H1 (cell line): ENCODE results near the gene RRP1B. TPM values are rescaled to one million over a fixed set of nuclear protein-coding genes. Genes with fewer than 3 reads are reported as not detected.

Experiments
- CTCF ChIA-PET: fragments of 300-600 bp; sonication (Branson Sonifier 250); formaldehyde crosslinking; loops from one replicate; lab custom pipeline; 2021; ENCODE audit not compliant: partially characterized antibody; lab: Charles Lee
- POLR2A ChIA-PET: fragments of 300-600 bp; sonication (Branson Sonifier 250); formaldehyde crosslinking; loops from one replicate; lab custom pipeline; 2021; ENCODE audit warnings: inconsistent platforms; ENCODE audit not compliant: partially characterized antibody; lab: Charles Lee
- DNase-seq, 2 experiments: peaks; one replicate each; pipeline versions ENCODE4 v3.0.0 to v3.0.0-alpha.2; 2010 to 2022; ENCODE audit warnings: low spot score in 2 of 2, low read depth in 1 of 2, mixed read lengths in 1 of 2
- FAIRE-seq: peaks from 2 replicates; lab custom pipeline; 2011; peaks lifted over from hg19 to GRCh38; lab: Jason Lieb, UNC
- H2AFZ ChIP-seq: 2 replicates; pipeline ENCODE4 v1.8.1; 2012; ENCODE audit warnings: low read length, inconsistent platforms
- H2AK5ac ChIP-seq: 2 replicates; pipeline ENCODE4 v1.6.1; 2013; ENCODE audit warnings: low read depth, low read length
- H2BK120ac ChIP-seq: replicated peaks from 2 replicates; pipeline ENCODE3; 2013; ENCODE audit warnings: low read depth, low read length, inconsistent platforms
- H2BK12ac ChIP-seq: 2 replicates; pipeline ENCODE4 v1.6.1; 2013; ENCODE audit warnings: low read depth, low read length
- H2BK15ac ChIP-seq: 2 replicates; pipeline ENCODE4 v1.6.1; 2013; ENCODE audit warnings: low read length
- H2BK20ac ChIP-seq: 2 replicates; pipeline ENCODE4 v1.6.1; 2013; ENCODE audit warnings: low read length
- H2BK5ac ChIP-seq: 2 replicates; pipeline ENCODE4 v1.6.1; 2013; ENCODE audit warnings: low read depth, low read length
- H3K14ac ChIP-seq: 2 replicates; pipeline ENCODE4 v1.6.1; 2013; ENCODE audit warnings: inconsistent platforms; ENCODE audit not compliant: insufficient read length
- H3K18ac ChIP-seq: 2 replicates; pipeline ENCODE4 v1.6.1; 2013; ENCODE audit warnings: low read length; ENCODE audit errors: extremely low read depth
- H3K23ac ChIP-seq: 2 replicates; pipeline ENCODE4 v1.6.1; 2013; ENCODE audit warnings: inconsistent platforms; ENCODE audit not compliant: insufficient read length
- H3K23me2 ChIP-seq: 2 replicates; pipeline ENCODE4 v1.6.1; 2013; ENCODE audit warnings: low read depth, low read length
- H3K27ac ChIP-seq: 2 replicates; pipeline ENCODE4 v1.6.1; 2011; ENCODE audit warnings: low read depth, low read length, inconsistent platforms
- H3K27me3 ChIP-seq, 4 experiments: replicated peaks in 1 of 4; 1 replicate in 1 of 4; 2 replicates in 3 of 4; pipeline versions ENCODE4 v1.6.1 to v1.8.1; 2011 to 2013; ENCODE audit warnings: low read length in 3 of 4, mild to moderate bottlenecking in 3 of 4, inconsistent platforms in 2 of 4, mixed read lengths in 2 of 4, moderate library complexity in 1 of 4; ENCODE audit not compliant: control insufficient read depth in 3 of 4, insufficient read depth in 3 of 4; ENCODE audit errors: extremely low read depth in 1 of 4
- H3K36me3 ChIP-seq, 4 experiments: 2 replicates each; pipeline versions ENCODE4 v1.6.1 to v1.8.1; 2011 to 2013; ENCODE audit warnings: mild to moderate bottlenecking in 4 of 4, low read length in 3 of 4, moderate library complexity in 2 of 4, control low read depth in 1 of 4, inconsistent platforms in 1 of 4; ENCODE audit not compliant: insufficient read depth in 4 of 4, control insufficient read depth in 2 of 4
- H3K4ac ChIP-seq: replicated peaks from 2 replicates; pipeline ENCODE3; 2013; ENCODE audit warnings: low read length, low read depth, mixed read lengths, inconsistent platforms; ENCODE audit not compliant: insufficient read length
- H3K4me1 ChIP-seq, 4 experiments: replicated peaks in 1 of 4; 1 replicate in 1 of 4; 2 replicates in 3 of 4; pipeline versions ENCODE4 v1.6.1 to v1.8.1; 2011 to 2013; ENCODE audit warnings: low read length in 3 of 4, inconsistent platforms in 2 of 4, mixed read lengths in 1 of 4; ENCODE audit not compliant: insufficient read depth in 4 of 4, control insufficient read depth in 3 of 4
- H3K4me2 ChIP-seq, 2 experiments: 2 replicates each; pipeline versions ENCODE4 v1.6.1 to v1.8.1; 2011 to 2013; ENCODE audit warnings: low read depth in 2 of 2, low read length in 2 of 2, control low read depth in 1 of 2, inconsistent platforms in 1 of 2, mild to moderate bottlenecking in 1 of 2; ENCODE audit not compliant: insufficient read depth in 1 of 2
- H3K4me3 ChIP-seq, 4 experiments: fragments of 200-600, 300-600 bp in 1 of 4; sonication (generic), shearing (Covaris generic), sonication (Bioruptor Twin) in 1 of 4; 2 replicates each; pipeline versions ENCODE4 v1.5.1 to v1.8.1; 2011 to 2016; ENCODE audit warnings: low read length in 4 of 4, low read depth in 3 of 4, control low read depth in 2 of 4, inconsistent platforms in 2 of 4, mild to moderate bottlenecking in 2 of 4, mixed read lengths in 1 of 4, moderate library complexity in 1 of 4; ENCODE audit not compliant: insufficient read depth in 2 of 4; ENCODE audit errors: extremely low read depth in 1 of 4
- H3K56ac ChIP-seq: replicated peaks from 2 replicates; pipeline ENCODE3; 2013; ENCODE audit warnings: low read depth, mild to moderate bottlenecking, mixed read lengths, low read length, inconsistent platforms; ENCODE audit not compliant: insufficient read length
- H3K79me1 ChIP-seq: 2 replicates; pipeline ENCODE4 v1.6.1; 2013; ENCODE audit warnings: low read depth, low read length, control low read depth
- H3K79me2 ChIP-seq, 2 experiments: 2 replicates each; pipeline versions ENCODE4 v1.6.1 to v1.8.1; 2012 to 2013; ENCODE audit warnings: low read length in 2 of 2, mild to moderate bottlenecking in 2 of 2, inconsistent platforms in 1 of 2; ENCODE audit not compliant: insufficient read depth in 2 of 2, control insufficient read depth in 1 of 2
- H3K9ac ChIP-seq, 4 experiments: replicated peaks in 1 of 4; 1 replicate in 1 of 4; 2 replicates in 3 of 4; pipeline versions ENCODE4 v1.6.1 to v1.8.1; 2011 to 2013; ENCODE audit warnings: low read depth in 3 of 4, low read length in 3 of 4, control low read depth in 2 of 4, mild to moderate bottlenecking in 2 of 4, moderate library complexity in 2 of 4, inconsistent platforms in 1 of 4; ENCODE audit errors: extremely low read depth in 1 of 4
- H3K9me3 ChIP-seq, 2 experiments: 2 replicates each; pipeline versions ENCODE4 v1.6.1 to v1.8.1; 2012 to 2013; ENCODE audit warnings: mild to moderate bottlenecking in 2 of 2, moderate library complexity in 2 of 2, control low read depth in 1 of 2, inconsistent platforms in 1 of 2, low read depth in 1 of 2, low read length in 1 of 2, mixed read lengths in 1 of 2; ENCODE audit not compliant: insufficient read depth in 2 of 2
- H4K20me1 ChIP-seq, 2 experiments: replicated peaks in 1 of 2; 2 replicates each; pipeline versions ENCODE3 to v1.8.1; 2011 to 2013; ENCODE audit warnings: inconsistent platforms in 2 of 2, low read length in 2 of 2, mild to moderate bottlenecking in 1 of 2; ENCODE audit not compliant: insufficient read depth in 2 of 2, control insufficient read depth in 1 of 2
- H4K5ac ChIP-seq: 2 replicates; pipeline ENCODE4 v1.6.1; 2013; ENCODE audit warnings: low read length, low read depth, mixed read lengths, inconsistent platforms; ENCODE audit not compliant: insufficient read length
- H4K8ac ChIP-seq: 2 replicates; pipeline ENCODE4 v1.8.0; 2013; ENCODE audit warnings: mild to moderate bottlenecking, moderate library complexity, low read length, inconsistent platforms; ENCODE audit not compliant: insufficient read depth; ENCODE audit errors: extremely low read depth
- H4K91ac ChIP-seq: replicated peaks from 2 replicates; pipeline ENCODE3; 2013; ENCODE audit warnings: low read length, mixed read lengths, inconsistent platforms; ENCODE audit not compliant: insufficient read length
- CBX5 ChIP-seq: fragments of 300-800, 300-1000 bp; sonication (generic); IDR thresholded peaks from 2 replicates; pipeline ENCODE4 v1.7.1; 2016; ENCODE audit warnings: antibody characterized with exemption, low read length, low read depth
- CEBPB ChIP-seq: IDR thresholded peaks from 2 replicates; pipeline ENCODE4 v1.6.1; 2012; ENCODE audit warnings: low read depth, low read length
- HDAC6 ChIP-seq: IDR thresholded peaks from one replicate; pipeline ENCODE4 v1.7.1; 2012; ENCODE audit warnings: low read depth, mild to moderate bottlenecking, inconsistent platforms, low read length, moderate library complexity
- JUND ChIP-seq: IDR thresholded peaks from 2 replicates; pipeline ENCODE4 v1.6.1; 2011; ENCODE audit warnings: mild to moderate bottlenecking, improper control_type of control experiment, low read length
- POLR2AphosphoS5 ChIP-seq: IDR thresholded peaks from 2 replicates; pipeline ENCODE4 v1.6.1; 2011; ENCODE audit warnings: low read depth, low read length
- RAD21 ChIP-seq, 2 experiments: IDR thresholded peaks in 1 of 2; conservative IDR thresholded peaks in 1 of 2; 2 replicates each; pipeline ENCODE4 v1.6.1; 2011; ENCODE audit warnings: low read depth in 2 of 2, low read length in 2 of 2, improper control_type of control experiment in 1 of 2, inconsistent platforms in 1 of 2, mild to moderate bottlenecking in 1 of 2, moderate library complexity in 1 of 2
- WGBS, 2 experiments: shearing (Covaris generic) in 1 of 2; methylation state at CpG; one replicate each; pipeline versions ENCODE4 v1.1.6 to v1.1.7; 2013 to 2015; ENCODE audit warnings: low lambda C conversion rate in 2 of 2, mixed read lengths in 2 of 2, inconsistent platforms in 1 of 2, low coverage in 1 of 2, missing lambda C conversion rate in 1 of 2; ENCODE audit not compliant: insufficient replicate concordance in 2 of 2, insufficient coverage in 1 of 2, insufficient read length in 1 of 2; ENCODE audit errors: extremely low coverage in 1 of 2, missing lambda C conversion rate in 1 of 2; 5-methylcytosine and 5-hydroxymethylcytosine counted together
- polyA plus RNA-seq, 7 experiments: library from polyadenylated mRNA; depleted of rRNA in 3 of 7; stranded (reverse) in 5 of 7; unstranded in 2 of 7; fragments of >200 nt in 5 of 7; fragments of 200-250 nt in 2 of 7; gene quantifications; 1 replicate in 5 of 7; 2 replicates in 1 of 7; 4 replicates in 1 of 7; pipeline versions ENCODE4 v1.2.1 to v1.2.3, GENCODE V29; 2011 to 2013; ENCODE audit warnings: missing spikeins in 2 of 7, mixed read lengths in 2 of 7
- total RNA-seq: library from RNA; stranded (reverse); fragmentation: NEBNext Ultra II Directional; extraction: Animal tissue kit (Norgen Biotek cat#: 25700); gene quantifications from 2 replicates; pipeline ENCODE4 v1.2.1, GENCODE V29; 2021

RRP1B gene
- total and polyA plus RNA-seq, 2 of the 8 experiments (the other 6 are each of a cell fraction or from before 2014, with no cell fraction given) = 25.8 to 97.3 TPM

DNA sequence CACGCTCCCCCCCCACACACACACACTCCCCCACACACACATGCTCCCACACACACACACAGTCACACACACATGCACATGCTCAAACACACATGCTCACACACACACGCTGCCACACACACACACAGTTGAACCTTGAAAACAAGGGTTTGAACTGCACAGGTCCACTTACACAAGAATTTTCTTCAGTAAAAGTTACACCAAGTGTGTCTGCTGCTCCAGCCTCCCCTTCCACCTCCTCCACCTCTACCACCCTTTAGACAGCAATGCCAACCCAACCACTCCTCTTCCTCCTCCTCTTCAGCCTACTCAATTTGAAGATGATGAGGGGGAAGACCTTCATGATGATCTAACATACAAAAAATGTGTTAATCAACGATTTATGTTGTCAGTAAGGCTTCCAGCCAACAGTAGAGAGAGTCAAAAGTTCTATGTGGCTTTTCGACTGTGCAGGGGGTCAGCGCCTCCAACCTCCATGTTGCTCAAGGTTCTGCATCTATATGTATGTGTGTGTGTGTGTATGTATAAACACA is 26.9 kb upstream of the RRP1B start:
- TF ChIP-seq POLR2AphosphoS5 (no peak), HDAC6 (no peak), CBX5 (no peak), JUND (no peak), RAD21 (IDR thresholded peaks at IDR 0.05 in 1 of 2, conservative IDR thresholded peaks at IDR 0.05 in 1 of 2; ENCODE audit: low read depth in 2 of 2, low read length in 2 of 2) (no peak), CEBPB (no peak)

More for the DNA sequence above, 26.9 kb upstream of the RRP1B start:
- Histone ChIP-seq H3K9ac (no peak overlapping the region), H3K9me3 (no peaks in the 10 kb centered on the region), H2BK5ac (no peak overlapping the region), H2BK20ac (no peak overlapping the region), H4K8ac (no peak overlapping the region), H3K23me2 (peaks cover 9% of the 10 kb centered on the region; the same call in 1 of the 2 replicates), H4K5ac (no peak overlapping the region), H3K79me2 (no peaks in the 10 kb centered on the region), H3K4me2 (no peak overlapping the region), H3K18ac (no peak overlapping the region), H2AFZ (no peak overlapping the region), H3K27ac (no peak overlapping the region), H4K20me1 (peaks cover 0 to 1% of the 10 kb centered on the region in 2 experiments), H3K23ac (no peak overlapping the region), H3K4me3 (no peak overlapping the region), H2BK120ac (no peak overlapping the region), H3K79me1 (no peaks in the 10 kb centered on the region), H3K14ac (no peak overlapping the region), H3K36me3 (no peaks in the 10 kb centered on the region), H2BK12ac (no peak overlapping the region), H3K56ac (no peak overlapping the region), H3K4me1 (no peaks in the 10 kb centered on the region), H2AK5ac (no peak overlapping the region), H3K27me3 (no peaks in the 10 kb centered on the region), H4K91ac (no peak overlapping the region), H3K4ac (no peak overlapping the region), H2BK15ac (no peak overlapping the region)
- FAIRE-seq (no peak), DNase-seq (no peak)
- ChIA-PET CTCF (no interaction called here), POLR2A (no interaction called here)
- WGBS, 2 experiments = 81% methylated on average over 5 of the region's 5 CpGs; no CpG with 5 or more reads in 1 of the 2 experiments
